Large intestine (tissue), 3 donors: Measurements from ENCODE around the gene USP48. TPM values are rescaled to one million over a fixed set of nuclear protein-coding genes. Genes with fewer than 3 reads are reported as not detected.

ENCODE experiments used
- DNase-seq, 2 donors: peaks; one replicate each; pipeline versions ENCODE4 v3.0.0 to v3.0.0-alpha.2; 2013
- H3K27ac ChIP-seq: one replicate; pipeline ENCODE4 v1.5.1; 2013; ENCODE audit warnings: low read length
- H3K27me3 ChIP-seq: 2 replicates; pipeline ENCODE4 v1.6.1; 2013; ENCODE audit warnings: low read length; ENCODE audit not compliant: control insufficient read depth, insufficient read depth
- H3K36me3 ChIP-seq: 2 replicates; pipeline ENCODE4 v1.6.1; 2013; ENCODE audit warnings: low read length; ENCODE audit not compliant: control insufficient read depth, insufficient read depth
- H3K4me1 ChIP-seq: one replicate; pipeline ENCODE4 v1.6.1; 2013; ENCODE audit warnings: low read length; ENCODE audit not compliant: control insufficient read depth, insufficient read depth
- H3K4me3 ChIP-seq: one replicate; pipeline ENCODE4 v1.5.1; 2013; ENCODE audit warnings: low read length
- H3K9me3 ChIP-seq: one replicate; pipeline ENCODE4 v1.6.1; 2013; ENCODE audit warnings: mild to moderate bottlenecking, low read depth, low read length, moderate library complexity; ENCODE audit not compliant: control insufficient read depth
- WGBS: methylation state at CpG from one replicate; pipeline ENCODE4 v1.1.5; 2013; ENCODE audit warnings: low lambda C conversion rate; ENCODE audit not compliant: insufficient coverage; 5-methylcytosine and 5-hydroxymethylcytosine counted together
- polyA plus RNA-seq: library from polyadenylated mRNA; unstranded; fragments of 120-200 nt; gene quantifications from one replicate; pipeline ENCODE4 v1.2.1, GENCODE V29; 2013

Gene USP48
- polyA plus RNA-seq, 1 donor: 43.3 TPM

- no peak for DNase-seq
- Histone ChIP-seq H3K27ac (no peak overlapping the region), H3K36me3 (peaks cover 43% of the 10 kb centered on the region), H3K27me3 (no peaks in the 10 kb centered on the region), H3K9me3 (no peaks in the 10 kb centered on the region), H3K4me3 (no peak overlapping the region), H3K4me1 (no peaks in the 10 kb centered on the region)
- WGBS: 83% methylated on average over 1 of the region's 4 CpGs
Observed at GRCh38 chr1:21702780-21703179, 80.2 kb downstream of the USP48 start.

GRCh38 chr1:21701401-21701800 is 81.5 kb downstream of the USP48 start:
- no CpG with 5 or more reads among the region's 6 CpGs for WGBS
- H3K27me3 ChIP-seq: no peaks in the 10 kb centered on the region
- no peaks in the 10 kb centered on the region for H3K4me1 ChIP-seq
- DNase-seq: no peak
- H3K36me3 ChIP-seq: peaks cover 44% of the 10 kb centered on the region
- H3K9me3 ChIP-seq: no peaks in the 10 kb centered on the region
- H3K27ac ChIP-seq: no peak overlapping the region
- H3K4me3 ChIP-seq: no peak overlapping the region

GRCh38 chr1:21700094-21700493 is 82.9 kb downstream of the USP48 start:
- DNase-seq: no peak
- Histone ChIP-seq H3K4me1 (no peaks in the 10 kb centered on the region), H3K9me3 (no peaks in the 10 kb centered on the region), H3K4me3 (no peak overlapping the region), H3K36me3 (peaks cover 36% of the 10 kb centered on the region), H3K27me3 (no peaks in the 10 kb centered on the region), H3K27ac (no peak overlapping the region)
- WGBS: no CpG with 5 or more reads among the region's 4 CpGs

- WGBS: 100% methylated on average over 1 of the region's 6 CpGs
- Histone ChIP-seq H3K36me3 (peaks cover 44% of the 10 kb centered on the region), H3K9me3 (no peaks in the 10 kb centered on the region), H3K4me3 (no peak overlapping the region), H3K27me3 (no peaks in the 10 kb centered on the region), H3K4me1 (no peaks in the 10 kb centered on the region), H3K27ac (no peak overlapping the region)
- DNase-seq: no peak
Observed at GRCh38 chr1:21696931-21697330, 86.0 kb downstream of the USP48 start.

- no peak overlapping the region for H3K4me3 ChIP-seq
- no peaks in the 10 kb centered on the region for H3K9me3 ChIP-seq
- H3K27ac ChIP-seq: no peak overlapping the region
- H3K36me3 ChIP-seq: peaks cover 48% of the 10 kb centered on the region
- DNase-seq: no peak
- no peaks in the 10 kb centered on the region for H3K27me3 ChIP-seq
- H3K4me1 ChIP-seq: no peaks in the 10 kb centered on the region
Observed at GRCh38 chr1:21693732-21694131, 89.2 kb downstream of the USP48 start.

- 100% methylated on average over 1 of the region's 3 CpGs for WGBS
- Histone ChIP-seq H3K4me1 (no peaks in the 10 kb centered on the region), H3K27me3 (no peaks in the 10 kb centered on the region), H3K36me3 (peaks cover 58% of the 10 kb centered on the region), H3K27ac (no peak overlapping the region), H3K9me3 (no peaks in the 10 kb centered on the region), H3K4me3 (no peak overlapping the region)
- no peak for DNase-seq
Observed at GRCh38 chr1:21691739-21692138, 91.2 kb downstream of the USP48 start.

- H3K27me3 ChIP-seq: no peaks in the 10 kb centered on the region
- H3K36me3 ChIP-seq: peaks cover 73% of the 10 kb centered on the region
Observed at GRCh38 chr1:21689661-21690372, 93.1 kb downstream of the USP48 start.

GRCh38 chr1:21687081-21687529 is 95.8 kb downstream of the USP48 start:
- DNase-seq: no peak
- no peak overlapping the region for H3K27ac ChIP-seq
- no peaks in the 10 kb centered on the region for H3K27me3 ChIP-seq
- WGBS: 100% methylated on average over 1 of the region's 2 CpGs
- peaks cover 5% of the 10 kb centered on the region for H3K9me3 ChIP-seq
- no peaks in the 10 kb centered on the region for H3K4me1 ChIP-seq
- H3K36me3 ChIP-seq: peaks cover 58% of the 10 kb centered on the region
- H3K4me3 ChIP-seq: no peak overlapping the region

More at GRCh38 chr1:21689661-21690372, 93.1 kb downstream of the USP48 start:
- Histone ChIP-seq H3K27ac (no peak overlapping the region), H3K9me3 (peaks cover 5% of the 10 kb centered on the region), H3K4me1 (no peaks in the 10 kb centered on the region), H3K4me3 (no peak overlapping the region)
- no peak for DNase-seq
- WGBS: no CpG with 5 or more reads among the region's 6 CpGs

GRCh38 chr1:21685946-21686678 is 96.8 kb downstream of the USP48 start:
- Histone ChIP-seq H3K9me3 (peaks cover 5% of the 10 kb centered on the region), H3K27me3 (no peaks in the 10 kb centered on the region), H3K36me3 (peaks cover 58% of the 10 kb centered on the region), H3K4me1 (no peaks in the 10 kb centered on the region), H3K4me3 (no peak overlapping the region), H3K27ac (no peak overlapping the region)
- WGBS: 90% methylated on average over 2 of the region's 4 CpGs
- no peak for DNase-seq

- no peak for DNase-seq
- 90% methylated on average over 2 of the region's 9 CpGs for WGBS
- H3K9me3 ChIP-seq: peaks cover 5% of the 10 kb centered on the region
- no peaks in the 10 kb centered on the region for H3K27me3 ChIP-seq
- no peak overlapping the region for H3K27ac ChIP-seq
- H3K36me3 ChIP-seq: peaks cover 45% of the 10 kb centered on the region
- no peak overlapping the region for H3K4me3 ChIP-seq
- no peaks in the 10 kb centered on the region for H3K4me1 ChIP-seq
Observed at GRCh38 chr1:21681426-21681825, 101.5 kb downstream of the USP48 start.
